Vagina (tissue), 2 donors: ENCODE results near the gene TERC.

Experiments
- POLR2A ChIP-seq, 2 donors: fragments of 450-650 bp; IDR thresholded peaks; one replicate each; pipeline ENCODE4 v1.6.1; 2017; ENCODE audit warnings: antibody characterized with exemption in 2 of 2, mild to moderate bottlenecking in 2 of 2, moderate library complexity in 2 of 2
- POLR2AphosphoS5 ChIP-seq, 2 donors: sonication (generic); formaldehyde crosslinking; IDR thresholded peaks; one replicate each; pipeline ENCODE4 v1.9.0; 2017; ENCODE audit warnings: antibody characterized with exemption in 2 of 2, mild to moderate bottlenecking in 2 of 2, low read depth in 1 of 2; ENCODE audit not compliant: insufficient read depth in 1 of 2
- TF ChIP-seq, protein P1 (sequence below), 3 experiments: fragments of 450-650 bp in 2 of 3; fragments of 200-600 bp in 1 of 3; sonication (generic) in 1 of 3; IDR thresholded peaks; one replicate each; pipeline ENCODE4 v1.5.1; 2017 to 2019; ENCODE audit warnings: antibody characterized with exemption in 3 of 3, mild to moderate bottlenecking in 2 of 3, moderate library complexity in 2 of 3

- TF ChIP-seq, protein P1, sequence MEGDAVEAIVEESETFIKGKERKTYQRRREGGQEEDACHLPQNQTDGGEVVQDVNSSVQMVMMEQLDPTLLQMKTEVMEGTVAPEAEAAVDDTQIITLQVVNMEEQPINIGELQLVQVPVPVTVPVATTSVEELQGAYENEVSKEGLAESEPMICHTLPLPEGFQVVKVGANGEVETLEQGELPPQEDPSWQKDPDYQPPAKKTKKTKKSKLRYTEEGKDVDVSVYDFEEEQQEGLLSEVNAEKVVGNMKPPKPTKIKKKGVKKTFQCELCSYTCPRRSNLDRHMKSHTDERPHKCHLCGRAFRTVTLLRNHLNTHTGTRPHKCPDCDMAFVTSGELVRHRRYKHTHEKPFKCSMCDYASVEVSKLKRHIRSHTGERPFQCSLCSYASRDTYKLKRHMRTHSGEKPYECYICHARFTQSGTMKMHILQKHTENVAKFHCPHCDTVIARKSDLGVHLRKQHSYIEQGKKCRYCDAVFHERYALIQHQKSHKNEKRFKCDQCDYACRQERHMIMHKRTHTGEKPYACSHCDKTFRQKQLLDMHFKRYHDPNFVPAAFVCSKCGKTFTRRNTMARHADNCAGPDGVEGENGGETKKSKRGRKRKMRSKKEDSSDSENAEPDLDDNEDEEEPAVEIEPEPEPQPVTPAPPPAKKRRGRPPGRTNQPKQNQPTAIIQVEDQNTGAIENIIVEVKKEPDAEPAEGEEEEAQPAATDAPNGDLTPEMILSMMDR (IDR thresholded peaks at IDR 0.05), result no peak
- TF ChIP-seq POLR2A (IDR thresholded peaks at IDR 0.05) (no peak), POLR2AphosphoS5 (IDR thresholded peaks at IDR 0.05; ENCODE audit: insufficient read depth in 1 of 2, low read depth in 1 of 2) (no peak)
Observed at GRCh38 chr3:169750665-169751064, 14.2 kb downstream of the TERC start.
